Measurements from ENCODE around the gene TSNAX.
A peak's percentile ranks its signal among the peaks of the same experiment; 100 is the strongest.

The TSNAX gene

DNA sequence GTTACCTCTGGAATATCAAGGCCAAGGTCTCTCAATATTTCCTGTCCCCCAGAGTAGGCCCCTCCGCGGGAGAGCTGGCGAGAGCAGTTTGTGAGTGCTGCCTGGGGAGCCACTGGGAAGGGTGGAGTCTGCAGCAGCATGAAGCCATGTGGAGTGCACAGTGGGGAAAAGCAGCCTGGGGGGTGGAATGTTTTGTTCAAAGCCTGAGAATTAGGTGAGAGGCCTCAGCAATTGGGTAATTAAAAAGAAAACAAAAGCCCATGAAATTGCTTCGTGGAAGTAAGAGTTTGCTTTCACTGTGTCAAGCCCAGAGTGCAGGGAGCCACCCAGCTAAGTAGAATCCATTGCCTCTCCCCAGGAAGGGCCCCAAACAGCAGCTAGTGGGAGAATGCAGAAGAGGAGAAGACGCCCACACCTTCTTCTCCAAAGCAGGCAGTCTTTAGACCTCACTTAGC, 67.9 kb downstream of the TSNAX start:
- no peaks in the 10 kb centered on the region for H3K9me3 Mint-ChIP-seq
- no peaks in the 10 kb centered on the region for H3K27me3 Mint-ChIP-seq
- no peak overlapping the region for H3K4me3 Mint-ChIP-seq
- ATAC-seq (no peak), DNase-seq (no peak)
- H3K4me1 Mint-ChIP-seq, result peaks cover 10% of the 10 kb centered on the region
- H3K27ac Mint-ChIP-seq, result no peak overlapping the region

- Mint-ChIP-seq H3K4me3 (no peak overlapping the region), H3K9me3 (no peaks in the 10 kb centered on the region), H3K4me1 (peaks cover 10% of the 10 kb centered on the region), H3K27me3 (no peaks in the 10 kb centered on the region), H3K27ac (no peak overlapping the region)
- ATAC-seq, result no peak
- DNase-seq, result no peak
Measured at GRCh38 chr1:231597971-231598370, 69.5 kb downstream of the TSNAX start.

- no peaks in the 10 kb centered on the region for H3K27me3 Mint-ChIP-seq
- no peaks in the 10 kb centered on the region for H3K9me3 Mint-ChIP-seq
- peaks cover 16% of the 10 kb centered on the region for H3K4me1 Mint-ChIP-seq
- DNase-seq (no peak), ATAC-seq (no peak)
- H3K4me3 Mint-ChIP-seq, result no peak overlapping the region
- no peak overlapping the region for H3K27ac Mint-ChIP-seq
Measured at GRCh38 chr1:231600458-231600976, 72.0 kb downstream of the TSNAX start.

GRCh38 chr1:231601824-231602672, 73.6 kb downstream of the TSNAX start:
- peaks cover 8% of the 10 kb centered on the region for H3K4me1 Mint-ChIP-seq
- H3K4me3 Mint-ChIP-seq, result no peak overlapping the region
- H3K27ac Mint-ChIP-seq, result no peak overlapping the region
- no peaks in the 10 kb centered on the region for H3K27me3 Mint-ChIP-seq
- DNase-seq (no peak), ATAC-seq (no peak)
- no peaks in the 10 kb centered on the region for H3K9me3 Mint-ChIP-seq

DNA sequence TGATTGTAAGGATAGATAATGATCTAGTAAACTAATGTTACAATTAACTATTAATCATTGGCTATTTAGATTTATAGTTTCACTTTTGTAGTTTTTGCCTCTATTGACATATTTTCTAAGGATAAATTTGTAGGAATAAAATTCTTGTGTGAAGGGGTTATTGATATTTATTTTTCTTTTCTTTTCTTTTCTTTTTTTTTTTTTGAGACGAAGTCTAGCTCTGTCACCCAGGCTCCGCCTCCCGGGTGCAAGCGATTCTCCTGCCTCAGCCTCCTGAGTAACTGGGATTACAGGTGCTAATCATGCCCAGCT, 74.2 kb downstream of the TSNAX start:
- Mint-ChIP-seq H3K27ac (no peak overlapping the region), H3K4me1 (peaks cover 8% of the 10 kb centered on the region), H3K4me3 (no peak overlapping the region), H3K27me3 (no peaks in the 10 kb centered on the region), H3K9me3 (no peaks in the 10 kb centered on the region)
- no peak for DNase-seq
- ATAC-seq, result no peak

- ATAC-seq, result peak; percentile 70
- H3K9me3 Mint-ChIP-seq, result peaks cover 0 to 4% of the 10 kb centered on the region in 2 donors
- H3K27me3 Mint-ChIP-seq, result no peaks in the 10 kb centered on the region
- peaks cover 8% of the 10 kb centered on the region for H3K4me1 Mint-ChIP-seq
- H3K27ac Mint-ChIP-seq, result peak overlapping the region; percentile 95 to 97
- H3K4me3 Mint-ChIP-seq, result peak overlapping the region; percentile 88 to 98
- peak; percentile 24 to 50 for DNase-seq
Measured at GRCh38 chr1:231603598-231604275, 75.3 kb downstream of the TSNAX start.

DNA sequence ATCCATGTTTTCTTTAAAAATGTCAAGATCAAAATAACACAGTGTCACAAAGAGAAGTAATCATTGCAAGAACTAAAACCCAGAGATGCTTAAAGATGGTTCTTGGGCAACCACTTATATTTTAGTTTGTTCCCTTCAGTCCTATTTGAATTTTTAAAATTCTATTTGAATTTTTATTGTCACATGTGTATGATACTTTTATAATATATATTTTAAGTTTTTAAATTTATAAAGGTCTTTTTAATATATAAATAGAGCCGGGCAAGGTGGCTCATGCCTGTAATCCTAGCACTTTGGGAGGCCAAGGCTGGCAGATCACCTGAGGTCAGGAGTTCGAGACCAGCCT, 75.8 kb downstream of the TSNAX start:
- H3K9me3 Mint-ChIP-seq, result peaks cover 0 to 4% of the 10 kb centered on the region in 2 donors
- H3K27ac Mint-ChIP-seq, result peak overlapping the region; percentile 95 to 97
- no peaks in the 10 kb centered on the region for H3K27me3 Mint-ChIP-seq
- peak overlapping the region in 1 of 2 donors; percentile 98 for H3K4me3 Mint-ChIP-seq
- ATAC-seq, result no peak
- no peak for DNase-seq
- peaks cover 8% of the 10 kb centered on the region for H3K4me1 Mint-ChIP-seq

- H3K27ac Mint-ChIP-seq, result peak overlapping the region in 1 of 2 donors; percentile 34
- no peak for DNase-seq
- no peaks in the 10 kb centered on the region for H3K27me3 Mint-ChIP-seq
- peaks cover 0 to 4% of the 10 kb centered on the region in 2 donors for H3K9me3 Mint-ChIP-seq
- no peak for ATAC-seq
- H3K4me1 Mint-ChIP-seq, result peaks cover 14% of the 10 kb centered on the region
- no peak overlapping the region for H3K4me3 Mint-ChIP-seq
Measured at GRCh38 chr1:231605149-231606100, 77.0 kb downstream of the TSNAX start.

GRCh38 chr1:231606712-231607111, 78.2 kb downstream of the TSNAX start:
- Mint-ChIP-seq H3K9me3 (peaks cover 0 to 4% of the 10 kb centered on the region in 2 donors), H3K4me3 (no peak overlapping the region), H3K27me3 (no peaks in the 10 kb centered on the region), H3K4me1 (peaks cover 26% of the 10 kb centered on the region), H3K27ac (no peak overlapping the region)
- DNase-seq (no peak), ATAC-seq (no peak)

GRCh38 chr1:231610388-231610787, 81.9 kb downstream of the TSNAX start:
- H3K27me3 Mint-ChIP-seq, result no peaks in the 10 kb centered on the region
- H3K4me1 Mint-ChIP-seq, result peaks cover 55% of the 10 kb centered on the region
- DNase-seq (no peak), ATAC-seq (no peak)
- peaks cover 14 to 28% of the 10 kb centered on the region in 2 donors for H3K9me3 Mint-ChIP-seq
- H3K27ac Mint-ChIP-seq, result no peak overlapping the region
- H3K4me3 Mint-ChIP-seq, result no peak overlapping the region

- Mint-ChIP-seq H3K27ac (no peak overlapping the region), H3K9me3 (peaks cover 16 to 32% of the 10 kb centered on the region in 2 donors), H3K27me3 (no peaks in the 10 kb centered on the region), H3K4me1 (peaks cover 56% of the 10 kb centered on the region), H3K4me3 (no peak overlapping the region)
- ATAC-seq (no peak), DNase-seq (no peak)
Measured at GRCh38 chr1:231611111-231611510, 82.6 kb downstream of the TSNAX start.

DNA sequence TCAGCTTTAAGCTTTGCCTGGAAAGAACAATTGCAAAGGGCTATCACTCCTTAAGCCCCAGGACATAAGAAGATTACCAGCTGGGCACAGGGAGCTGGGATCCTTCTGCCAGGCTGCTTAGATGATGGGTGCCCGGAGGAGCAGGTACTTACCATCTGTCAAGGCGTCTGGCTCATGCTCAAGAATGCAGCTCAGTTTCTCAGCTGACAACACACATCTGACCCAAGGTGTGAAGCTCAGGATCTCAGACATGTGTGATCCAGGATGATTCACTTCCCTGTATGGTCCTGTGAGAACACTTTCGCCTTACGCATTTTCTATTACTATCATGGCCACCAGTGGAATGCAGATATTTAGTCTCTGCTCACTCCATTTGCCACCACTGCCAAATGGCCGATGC, 83.4 kb downstream of the TSNAX start:
- no peak for DNase-seq
- Mint-ChIP-seq H3K9me3 (peaks cover 20 to 36% of the 10 kb centered on the region in 2 donors), H3K4me1 (peaks cover 56% of the 10 kb centered on the region), H3K27ac (peak overlapping the region in 1 of 2 donors; percentile 73), H3K4me3 (no peak overlapping the region), H3K27me3 (no peaks in the 10 kb centered on the region)
- no peak for ATAC-seq

GRCh38 chr1:231612393-231613089, 84.1 kb downstream of the TSNAX start:
- H3K4me1 Mint-ChIP-seq, result peaks cover 56% of the 10 kb centered on the region
- peaks cover 20 to 36% of the 10 kb centered on the region in 2 donors for H3K9me3 Mint-ChIP-seq
- no peaks in the 10 kb centered on the region for H3K27me3 Mint-ChIP-seq
- ATAC-seq (peak; percentile 93), DNase-seq (peak; percentile 32 to 48)
- peak overlapping the region; percentile 45 to 95 for H3K27ac Mint-ChIP-seq
- H3K4me3 Mint-ChIP-seq, result peak overlapping the region; percentile 69 to 76

DNA sequence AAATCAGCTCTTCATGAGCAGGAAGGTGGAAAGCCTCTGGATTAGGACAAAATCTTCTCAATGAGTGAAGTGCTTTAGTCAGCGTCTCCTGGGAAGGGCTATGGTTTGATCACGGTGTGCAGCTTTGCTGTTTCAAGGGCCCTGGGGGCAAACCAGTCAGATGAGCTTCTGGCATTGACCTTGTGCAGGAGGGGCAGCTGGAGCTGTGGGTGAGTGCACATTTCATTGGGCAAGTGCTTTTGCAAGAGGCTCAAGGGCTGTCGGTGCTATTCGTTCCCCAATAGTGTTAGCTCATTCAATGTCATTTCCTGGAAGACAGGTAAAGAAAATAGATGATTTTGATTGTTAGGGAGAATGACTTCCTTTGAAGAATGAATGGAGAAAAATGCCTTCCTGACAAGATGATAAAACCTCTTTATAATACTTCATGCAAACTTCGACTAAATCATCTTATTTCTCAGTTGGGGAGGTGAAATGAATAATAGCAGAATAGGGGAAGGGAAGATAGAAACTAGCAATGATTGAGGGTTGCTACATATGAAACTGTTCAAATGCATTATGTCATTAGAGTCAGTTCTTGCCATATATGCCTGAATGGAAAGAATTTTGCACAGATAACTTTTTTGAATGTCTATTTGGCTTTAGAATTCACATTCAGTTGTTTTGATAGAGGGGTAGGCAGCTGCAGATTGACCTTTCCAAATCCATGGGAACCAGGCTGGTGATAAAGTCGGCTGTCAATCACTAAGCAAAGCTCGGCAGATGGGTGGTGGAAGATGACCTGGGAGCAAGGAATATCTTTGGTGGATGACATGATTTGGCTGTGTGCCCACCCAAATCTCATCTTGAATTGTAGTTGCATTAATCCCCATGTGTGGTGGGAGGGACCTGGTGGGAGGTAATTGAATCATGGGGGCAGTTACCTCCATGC, 85.2 kb downstream of the TSNAX start:
- H3K4me1 Mint-ChIP-seq, result peaks cover 56% of the 10 kb centered on the region
- no peaks in the 10 kb centered on the region for H3K27me3 Mint-ChIP-seq
- DNase-seq (no peak), ATAC-seq (no peak)
- peak overlapping the region in 1 of 2 donors; percentile 40 for H3K27ac Mint-ChIP-seq
- peaks cover 20 to 32% of the 10 kb centered on the region in 2 donors for H3K9me3 Mint-ChIP-seq
- H3K4me3 Mint-ChIP-seq, result peak overlapping the region; percentile 37 to 76

All from stimulated activated naive CD8-positive, alpha-beta T cell treated with anti-CD3 and anti-CD28 coated beads, Interleukin-15, amount 100 ng/mL, for 72 hours (primary cell).